Stimulated activated CD8-positive, alpha-beta memory T cell treated with anti-CD3 and anti-CD28 coated beads, Interleukin-4, amount 100 ng/mL, for 1 hour (primary cell): ENCODE results near the gene FCN3.

Source experiments
- DNase-seq, 2 donors: peaks; one replicate each; pipeline ENCODE4 v3.0.0-alpha.2; 2020; ENCODE audit warnings: low read depth in 2 of 2, low spot score in 1 of 2

The FCN3 gene

DNA sequence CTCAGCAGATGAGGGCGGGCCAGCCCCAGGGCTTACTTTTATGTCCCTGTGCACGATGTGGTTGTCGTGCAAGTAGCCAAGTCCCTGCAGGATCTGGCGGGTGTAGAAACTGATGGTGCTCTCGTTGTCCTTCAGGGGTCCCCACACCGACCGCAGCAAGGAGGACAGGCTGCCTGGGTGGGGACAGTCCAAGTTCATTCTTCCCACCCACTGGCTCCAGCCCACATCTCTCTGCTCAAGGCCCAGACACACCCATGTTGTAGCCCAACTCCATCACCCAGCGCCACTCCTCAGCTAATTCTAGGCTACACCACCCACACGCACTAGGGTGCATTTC, 14.8 kb downstream of the FCN3 start:
- DNase-seq: no peak

DNA sequence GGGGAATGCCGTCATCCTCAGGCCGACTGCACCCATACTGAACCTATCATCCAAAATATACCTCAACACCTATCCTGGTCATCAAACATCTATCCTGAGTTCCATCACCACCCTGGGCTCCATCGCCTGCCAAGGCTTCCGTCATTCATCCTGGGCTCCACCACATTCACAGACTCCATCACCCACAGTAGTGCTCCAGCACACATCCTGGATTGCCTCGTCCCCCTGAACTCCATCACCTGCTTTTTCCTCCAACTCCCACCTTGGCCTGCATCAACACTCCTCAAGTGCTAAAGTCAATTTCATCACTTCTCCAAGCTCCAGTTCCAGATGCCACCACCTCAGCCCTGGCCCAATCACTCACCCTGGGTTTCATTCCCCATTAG, 15.7 kb downstream of the FCN3 start:
- DNase-seq: no peak

DNA sequence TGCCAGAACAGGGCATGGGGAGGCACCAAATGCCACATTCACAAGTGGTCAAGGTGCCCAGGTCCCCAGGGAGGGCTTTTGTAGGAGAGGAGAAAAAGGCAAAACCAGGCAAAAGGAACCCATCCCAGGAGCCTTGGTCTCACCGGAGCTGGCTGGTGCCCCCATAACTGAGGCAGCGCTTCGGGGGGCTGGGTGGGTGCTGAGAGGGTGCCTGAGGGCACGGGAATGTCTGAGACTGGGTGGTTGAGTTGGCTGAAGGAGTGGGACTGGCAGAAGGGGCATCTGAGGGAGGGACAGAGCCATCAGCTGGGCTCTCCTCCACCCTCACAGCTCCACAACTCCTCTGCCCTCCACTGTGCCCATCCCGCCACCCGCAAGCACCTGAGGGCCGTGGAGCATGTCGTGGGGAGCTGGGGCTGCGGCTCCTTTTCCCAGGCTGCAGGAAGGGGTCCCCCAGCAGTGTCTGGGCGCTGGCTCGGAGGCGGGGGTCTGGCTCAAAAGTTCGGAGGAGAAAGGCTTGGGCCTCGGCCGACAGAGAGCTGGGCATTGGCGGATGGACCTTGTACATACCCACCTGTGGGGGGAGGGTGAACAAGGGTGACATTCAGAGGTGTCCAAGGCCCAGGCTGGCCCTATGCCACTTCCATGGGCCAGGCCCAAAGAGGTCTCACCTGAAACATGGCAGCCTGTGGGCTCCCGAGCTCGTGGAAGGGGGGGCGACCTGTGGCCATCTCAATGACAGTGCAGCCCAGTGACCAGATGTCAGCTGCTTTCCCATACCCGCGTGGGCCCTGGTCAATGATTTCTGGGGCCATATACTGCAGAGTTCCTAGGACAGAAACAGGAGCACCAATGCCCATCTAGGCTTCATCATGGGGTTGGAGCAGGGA, 16.3 kb downstream of the FCN3 start:
- DNase-seq: no peak

DNA sequence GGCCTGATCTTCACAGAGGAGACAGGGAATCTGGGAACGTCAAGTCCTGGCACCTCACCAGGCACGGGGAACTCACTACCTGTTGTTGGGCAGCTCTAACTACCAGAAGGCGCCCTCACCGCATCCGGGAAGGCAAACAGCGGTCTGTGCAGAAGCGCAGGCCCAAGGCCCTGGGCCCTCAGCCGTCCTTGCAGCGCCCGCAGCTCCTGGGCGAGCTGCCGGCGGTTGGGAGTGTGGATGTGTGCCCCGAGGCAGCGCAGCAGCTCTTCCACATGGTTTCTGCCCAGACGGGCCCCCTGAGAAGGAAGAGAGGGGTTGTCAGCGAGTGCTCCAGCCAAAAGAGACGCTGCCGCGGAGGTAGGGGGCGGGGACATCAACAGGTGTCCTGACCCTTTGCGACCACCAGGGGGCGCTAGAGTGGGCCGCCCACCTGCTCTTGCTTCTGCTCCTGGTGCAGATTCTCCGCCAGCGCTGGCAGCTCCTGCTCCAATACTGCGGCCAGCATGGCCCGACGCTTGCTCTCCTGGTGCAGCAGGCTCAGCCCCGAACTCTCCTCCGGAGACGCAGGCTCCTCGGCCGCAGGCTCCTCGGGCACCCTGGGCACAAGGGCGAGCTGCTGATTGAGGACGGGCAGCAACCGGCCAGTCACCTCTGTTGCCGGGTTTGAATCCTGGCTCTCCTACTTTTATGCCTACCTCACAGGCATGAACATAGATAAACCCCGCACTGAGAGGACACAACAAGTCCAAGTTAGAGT, 17.2 kb downstream of the FCN3 start:
- DNase-seq: peak; percentile 59 to 70

DNA sequence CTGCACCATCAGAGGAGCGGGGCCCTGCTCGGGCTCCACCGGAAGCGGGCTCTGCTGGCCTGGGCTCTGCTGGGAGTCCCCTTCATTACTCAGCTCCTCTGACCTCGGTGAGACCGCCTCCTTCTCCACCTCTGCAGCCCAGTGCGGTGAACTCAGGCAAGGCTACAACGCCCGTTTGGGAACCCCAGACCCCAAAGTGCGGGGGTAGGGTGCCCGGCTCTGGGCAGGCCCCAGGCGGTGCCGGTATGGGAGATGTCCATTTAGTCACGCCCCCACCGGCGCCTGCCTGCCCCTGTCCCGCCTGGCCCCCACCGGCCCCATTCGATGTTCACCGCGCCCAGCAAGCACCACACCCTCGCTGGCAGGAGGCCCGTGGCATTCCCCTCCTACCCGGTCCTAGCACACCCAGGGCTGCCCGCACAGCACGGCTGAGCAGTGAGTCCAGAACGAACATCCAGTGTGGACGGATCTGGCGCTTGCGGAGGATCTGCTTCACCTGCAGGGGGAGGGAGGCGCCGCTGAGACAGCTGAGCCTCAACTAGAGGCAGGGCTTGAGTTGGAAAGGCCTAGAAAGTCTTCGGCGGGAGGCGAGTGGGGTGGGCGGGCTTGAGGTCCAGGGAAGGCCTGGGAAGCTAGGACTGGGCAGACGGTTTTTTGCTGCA, 17.9 kb downstream of the FCN3 start:
- no peak for DNase-seq

DNA sequence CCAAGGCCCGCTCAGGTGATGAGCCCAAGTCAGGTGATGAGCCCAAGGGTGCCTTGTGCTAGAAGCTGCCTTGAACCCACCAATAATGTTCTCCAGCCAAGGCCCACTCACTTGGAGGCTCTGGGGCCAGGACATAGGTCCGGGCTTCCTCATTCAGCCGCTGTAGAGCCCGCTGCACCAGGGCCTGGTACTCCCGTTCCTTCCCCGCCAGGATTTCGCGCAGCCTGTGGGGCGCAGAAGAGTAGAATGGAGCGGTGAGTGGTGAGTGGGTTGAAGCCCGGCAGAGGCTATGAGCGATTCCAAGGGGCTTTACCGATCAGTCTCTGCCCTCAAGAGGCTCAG, 18.4 kb downstream of the FCN3 start:
- no peak for DNase-seq

DNA sequence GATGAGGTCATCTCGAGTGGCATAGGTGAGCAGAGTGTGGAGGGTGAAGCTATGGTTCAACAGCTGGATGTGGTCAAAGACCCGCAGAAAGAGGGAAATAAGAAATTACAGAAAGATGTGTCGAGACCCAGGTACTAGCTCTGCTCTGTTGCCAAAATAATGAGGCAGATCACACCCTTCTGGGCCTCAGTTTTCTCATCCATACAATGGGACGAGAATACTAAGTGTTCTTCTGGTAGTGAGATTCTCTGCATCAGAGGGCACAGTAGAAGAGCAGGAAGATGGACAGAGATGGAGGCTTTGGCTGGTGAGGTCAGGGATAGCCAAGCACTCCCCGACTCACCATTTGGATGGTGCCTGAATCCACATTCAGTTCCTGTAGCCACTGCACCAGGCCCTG, 18.9 kb downstream of the FCN3 start:
- DNase-seq: no peak

DNA sequence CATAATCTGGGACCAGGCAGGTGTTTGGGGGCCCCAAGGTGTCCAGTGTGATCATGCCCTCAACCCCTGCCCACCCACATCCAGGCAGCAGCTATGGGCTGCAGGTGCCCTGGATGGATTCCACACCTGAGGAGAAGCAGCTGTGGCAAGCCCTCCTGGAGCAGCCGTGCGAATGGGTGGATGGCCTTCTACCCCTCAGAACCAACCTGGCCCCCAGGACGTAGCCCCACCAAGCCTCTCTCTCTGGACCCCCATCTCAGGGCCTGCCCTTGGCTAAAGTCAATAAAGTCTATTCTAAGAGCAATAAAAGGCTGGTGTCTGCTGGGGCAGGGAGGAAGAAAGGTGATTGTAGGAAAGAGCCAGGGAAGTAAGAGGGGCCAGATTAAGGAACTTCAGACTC, 21.0 kb downstream of the FCN3 start:
- no peak for DNase-seq

DNA sequence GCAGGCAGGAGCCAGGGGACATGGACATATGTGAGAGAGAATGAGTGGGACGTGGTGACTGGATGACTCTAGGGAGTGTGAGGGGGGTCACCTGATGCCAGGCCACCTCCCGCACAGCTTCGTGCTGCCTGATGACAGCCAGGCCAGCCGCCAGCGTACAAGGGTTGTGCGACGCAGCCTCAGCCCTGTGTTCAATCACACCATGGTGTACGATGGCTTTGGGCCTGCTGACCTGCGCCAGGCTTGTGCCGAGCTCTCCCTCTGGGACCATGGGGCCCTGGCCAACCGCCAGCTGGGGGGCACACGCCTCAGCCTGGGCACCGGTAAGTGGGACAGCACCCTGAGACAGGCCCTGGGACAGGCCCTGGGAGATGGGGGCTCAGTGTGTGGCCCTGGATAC, 21.5 kb downstream of the FCN3 start:
- DNase-seq: no peak

DNA sequence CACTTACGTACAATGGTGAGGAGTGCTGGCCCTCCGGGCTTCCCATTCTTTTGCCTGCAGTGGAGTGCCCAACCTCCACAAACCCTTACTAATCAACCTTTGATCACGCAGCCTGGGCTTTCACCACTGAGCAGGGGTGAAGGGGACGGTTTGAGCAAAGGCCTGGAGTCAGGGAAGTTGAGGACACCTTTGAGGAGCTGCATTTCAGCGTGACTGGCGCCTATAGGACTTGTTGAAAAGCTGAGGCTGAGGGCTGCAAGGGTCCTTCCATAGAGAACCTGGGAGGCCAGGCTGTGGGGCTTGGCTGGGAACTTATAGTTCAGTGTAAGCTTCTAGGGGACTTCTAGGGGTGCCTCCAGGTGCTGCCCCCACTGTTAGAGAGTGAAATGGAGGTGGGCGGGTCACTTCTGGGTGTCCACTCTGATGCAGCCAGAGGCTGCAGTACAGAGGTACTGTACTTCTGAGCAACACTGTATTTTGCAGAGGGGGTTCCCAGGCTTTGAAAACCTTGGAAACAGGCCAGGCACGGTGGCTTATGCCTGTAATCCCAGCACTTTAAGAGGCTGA, 23.0 kb downstream of the FCN3 start:
- no peak for DNase-seq

DNA sequence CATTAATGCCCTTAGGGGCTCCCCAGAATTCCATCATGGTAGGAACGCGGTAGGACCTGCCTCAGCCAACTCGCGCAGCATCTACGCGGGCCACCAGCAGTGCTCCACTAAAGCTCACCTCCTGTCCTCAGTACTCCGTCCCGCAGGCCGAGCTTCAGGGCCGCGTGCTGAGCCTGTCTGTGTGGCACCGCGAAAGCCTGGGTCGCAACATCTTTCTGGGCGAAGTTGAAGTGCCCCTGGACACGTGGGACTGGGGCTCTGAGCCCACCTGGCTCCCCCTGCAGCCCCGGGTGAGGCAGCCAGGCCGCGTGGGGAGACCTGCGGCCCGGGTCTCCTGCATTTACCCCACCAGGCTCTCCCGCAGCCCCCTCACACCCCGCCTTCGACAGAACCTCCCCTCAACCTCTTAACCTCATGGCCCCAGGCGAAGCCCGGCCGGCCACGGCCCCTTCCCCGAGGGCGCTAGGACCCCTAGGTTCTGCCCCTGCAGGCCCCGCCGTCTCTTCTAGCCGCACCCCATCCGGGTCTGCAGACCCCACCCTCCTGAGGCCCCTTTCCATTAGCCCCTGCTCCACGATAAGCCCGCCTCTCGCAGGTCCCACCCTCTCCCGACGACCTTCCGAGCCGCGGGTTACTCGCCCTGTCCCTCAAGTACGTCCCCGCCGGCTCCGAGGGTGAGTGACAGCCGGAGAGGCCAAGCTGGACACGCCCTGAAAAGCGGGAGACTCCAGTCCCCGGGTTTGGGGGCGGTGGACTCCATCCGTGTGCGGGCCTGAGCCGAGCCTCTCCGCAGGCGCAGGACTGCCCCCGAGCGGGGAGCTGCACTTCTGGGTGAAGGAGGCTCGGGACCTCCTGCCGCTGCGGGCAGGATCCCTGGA, 23.7 kb downstream of the FCN3 start:
- no peak for DNase-seq

DNA sequence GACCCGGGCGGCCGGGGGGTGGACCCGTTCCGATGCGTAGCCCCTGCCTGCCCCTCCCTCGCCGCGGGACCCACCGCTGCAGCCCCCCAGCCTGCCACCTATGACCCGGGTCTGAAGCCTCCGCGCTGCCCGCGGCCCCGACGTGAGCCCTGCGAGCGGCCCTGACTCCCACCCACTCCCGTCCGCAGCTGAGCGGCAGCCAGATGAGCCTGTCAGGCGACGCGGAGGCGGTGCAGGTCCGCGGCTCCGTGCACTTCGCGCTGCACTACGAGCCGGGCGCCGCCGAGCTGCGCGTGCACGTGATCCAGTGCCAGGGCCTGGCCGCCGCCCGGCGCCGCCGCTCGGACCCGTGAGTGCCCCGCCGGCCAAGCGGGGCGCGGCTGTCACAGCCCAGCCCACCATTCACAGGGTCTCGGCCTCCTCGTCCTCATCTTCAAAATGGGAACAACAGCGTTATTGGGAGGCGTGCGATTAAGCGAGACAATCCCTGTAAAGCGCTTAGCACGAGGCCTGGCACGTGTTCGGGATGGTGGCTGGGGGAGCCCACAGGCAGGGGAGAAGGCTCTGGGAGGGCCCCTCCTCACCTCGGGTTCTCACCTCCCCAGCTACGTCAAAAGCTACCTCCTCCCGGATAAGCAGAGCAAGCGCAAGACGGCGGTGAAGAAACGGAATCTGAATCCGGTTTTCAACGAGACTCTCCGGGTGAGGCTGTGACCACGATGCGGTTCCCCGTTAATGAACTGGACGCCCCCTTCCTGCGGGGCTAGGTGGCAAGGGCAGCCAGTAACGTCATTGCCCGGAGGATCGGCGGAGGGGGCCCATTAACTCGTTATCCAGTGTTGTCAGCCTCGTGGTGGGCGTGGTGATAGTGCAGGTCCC, 24.6 kb downstream of the FCN3 start:
- DNase-seq: no peak

DNA sequence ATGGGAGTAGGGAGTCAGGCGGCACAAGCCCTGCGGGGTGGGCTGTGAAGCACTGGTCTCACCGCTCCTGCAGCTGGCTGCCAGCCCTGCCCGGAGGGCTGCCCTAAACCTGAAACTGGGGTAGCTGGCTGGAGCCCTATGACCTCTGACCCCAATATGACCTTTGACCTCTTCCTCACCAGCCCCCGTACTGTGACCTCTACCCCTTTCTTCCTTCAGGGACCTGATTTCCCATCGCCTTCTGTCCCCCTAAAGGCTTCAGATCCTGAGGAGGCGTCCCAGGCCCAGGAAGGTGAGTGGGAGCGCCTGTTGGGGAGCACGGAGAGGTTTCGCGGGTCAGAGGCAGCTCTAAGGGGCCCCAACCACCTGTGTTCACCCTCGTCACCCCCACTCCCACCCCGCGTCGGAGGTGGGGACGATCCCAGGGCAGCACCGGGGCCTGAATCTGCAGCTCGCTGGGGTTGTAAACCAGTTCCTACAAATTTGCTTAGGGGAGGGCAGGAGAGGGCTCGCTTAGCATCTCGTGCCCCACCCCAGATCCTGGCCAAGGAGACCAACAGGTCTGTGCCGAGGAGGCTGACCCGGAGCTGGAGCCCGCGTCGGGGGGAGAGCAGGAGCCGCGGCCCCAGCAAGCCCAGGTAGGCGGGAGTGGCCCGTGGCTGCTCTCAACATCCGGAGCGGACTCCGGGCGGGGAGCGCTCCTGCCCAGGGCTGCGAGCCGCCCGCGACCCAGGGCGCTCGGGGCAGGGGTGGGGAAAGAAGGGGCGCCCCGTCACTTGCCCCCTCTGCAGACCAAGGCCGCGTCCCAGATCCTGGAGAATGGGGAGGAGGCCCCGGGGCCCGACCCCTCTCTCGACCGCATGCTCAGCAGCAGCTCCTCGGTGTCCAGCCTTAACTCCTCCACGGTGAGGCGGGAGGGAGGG, 25.5 kb downstream of the FCN3 start:
- no peak for DNase-seq

DNA sequence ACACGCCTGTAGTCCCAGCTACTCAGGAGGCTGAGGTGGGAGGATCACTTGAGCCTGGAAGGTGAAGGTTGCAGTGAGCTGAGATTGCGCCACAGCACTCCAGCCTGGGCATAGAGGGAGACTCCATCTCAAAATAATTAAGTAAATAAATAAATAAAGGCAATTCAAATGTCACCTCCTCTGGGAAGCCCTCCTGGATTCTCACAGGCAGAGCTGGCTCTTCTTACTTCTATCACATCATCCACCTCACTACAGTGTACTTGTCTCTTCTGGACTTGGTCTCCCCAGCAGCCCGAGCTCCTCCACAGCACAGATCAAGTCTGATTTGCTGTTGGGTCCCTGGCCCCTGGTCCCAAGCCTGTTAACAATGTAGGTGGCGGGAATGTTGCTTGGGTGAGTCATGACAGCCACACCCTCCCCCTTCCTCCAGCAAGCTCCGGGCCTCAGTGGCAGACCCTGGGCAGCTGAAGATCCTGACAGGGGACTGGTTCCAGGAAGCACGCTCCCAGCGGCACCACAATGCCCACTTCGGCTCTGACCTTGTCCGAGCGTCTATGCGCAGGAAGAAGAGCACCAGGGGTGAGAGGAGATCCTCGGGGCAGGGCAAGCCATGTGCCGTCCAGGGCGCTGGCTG, 27.5 kb downstream of the FCN3 start:
- DNase-seq: no peak

DNA sequence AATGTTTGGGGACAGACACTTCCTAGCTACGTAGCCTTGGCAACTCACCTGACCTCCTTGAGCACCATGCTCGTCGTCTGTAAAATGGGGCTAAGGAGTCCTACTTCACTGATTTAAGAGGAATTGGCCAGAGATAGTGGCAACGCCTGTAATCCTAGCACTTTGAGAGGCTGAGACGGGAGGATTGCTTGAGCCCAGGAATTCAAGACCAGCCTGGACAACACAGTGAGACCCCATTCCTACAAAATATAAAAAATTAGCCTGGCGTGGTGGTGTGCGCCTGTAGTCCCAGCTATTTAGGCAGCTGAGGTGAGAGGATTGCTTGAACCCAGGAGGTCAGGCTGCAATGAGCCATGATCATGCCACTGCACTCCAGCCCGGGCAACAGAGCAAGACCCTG, 28.3 kb downstream of the FCN3 start:
- DNase-seq: no peak

DNA sequence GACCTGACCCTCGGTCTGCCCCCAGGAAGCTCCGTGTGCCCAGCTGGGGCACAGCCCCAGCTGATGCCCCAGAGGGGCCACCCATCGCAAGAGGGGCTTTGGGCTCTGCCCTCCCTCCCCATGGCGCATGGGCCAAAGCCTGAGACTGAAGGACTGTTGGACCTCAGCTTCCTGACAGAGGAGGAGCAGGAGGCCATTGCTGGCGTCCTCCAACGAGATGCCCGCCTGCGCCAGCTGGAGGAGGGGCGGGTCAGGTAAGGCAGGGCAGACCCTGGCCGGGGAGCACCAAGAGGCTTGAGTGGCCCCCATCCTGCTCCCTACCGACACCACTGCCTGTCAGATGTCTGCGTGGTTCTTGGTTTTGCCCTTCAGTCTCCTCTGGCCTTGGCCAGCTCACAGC, 29.4 kb downstream of the FCN3 start:
- DNase-seq: no peak

DNA sequence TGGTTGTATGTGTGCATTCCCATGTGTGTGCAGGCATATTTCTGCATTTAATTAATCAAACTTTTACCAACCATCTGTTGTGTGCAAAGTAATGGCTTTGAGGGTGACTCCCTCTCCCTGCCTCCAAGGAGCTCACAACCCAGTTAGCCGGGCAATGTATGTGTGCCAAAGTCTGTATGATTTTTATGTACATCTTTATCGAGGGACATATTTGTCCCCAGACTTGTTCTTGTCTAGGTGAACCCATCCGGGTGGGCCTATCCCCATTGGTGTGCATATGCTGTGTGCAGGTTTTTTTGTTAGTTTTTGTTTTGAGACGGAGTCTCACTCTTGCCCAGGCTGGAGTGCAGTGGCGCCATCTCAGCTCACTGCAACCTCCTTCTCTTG, 31.0 kb downstream of the FCN3 start:
- DNase-seq: no peak
